GM12892 (cell line): ENCODE results near the gene ARMH2.
"Not testable (repeated sequence)": the region's sequence is repeated elsewhere in the genome, so short reads cannot be mapped to it uniquely, and the experiment has no call there.

Source experiments
- DNase-seq: peaks from one replicate; pipeline ENCODE4 v3.0.0; 2011; ENCODE audit not compliant: insufficient read length
- FAIRE-seq: peaks from 2 replicates; lab custom pipeline; 2011; peaks lifted over from hg19 to GRCh38; lab: Jason Lieb, UNC
- POLR2A ChIP-seq: IDR thresholded peaks from 2 replicates; pipeline ENCODE4 v1.6.1; 2011; ENCODE audit warnings: low read depth, low read length, control low read depth
- POLR2AphosphoS5 ChIP-seq: IDR thresholded peaks from 2 replicates; pipeline ENCODE4 v1.6.1; 2011; ENCODE audit warnings: low read depth, low read length, control low read depth
- TAF1 ChIP-seq: IDR thresholded peaks from 2 replicates; pipeline ENCODE4 v1.6.1; 2011; ENCODE audit warnings: low read depth, mild to moderate bottlenecking, control low read depth, low read length, borderline replicate concordance

The ARMH2 gene

DNA sequence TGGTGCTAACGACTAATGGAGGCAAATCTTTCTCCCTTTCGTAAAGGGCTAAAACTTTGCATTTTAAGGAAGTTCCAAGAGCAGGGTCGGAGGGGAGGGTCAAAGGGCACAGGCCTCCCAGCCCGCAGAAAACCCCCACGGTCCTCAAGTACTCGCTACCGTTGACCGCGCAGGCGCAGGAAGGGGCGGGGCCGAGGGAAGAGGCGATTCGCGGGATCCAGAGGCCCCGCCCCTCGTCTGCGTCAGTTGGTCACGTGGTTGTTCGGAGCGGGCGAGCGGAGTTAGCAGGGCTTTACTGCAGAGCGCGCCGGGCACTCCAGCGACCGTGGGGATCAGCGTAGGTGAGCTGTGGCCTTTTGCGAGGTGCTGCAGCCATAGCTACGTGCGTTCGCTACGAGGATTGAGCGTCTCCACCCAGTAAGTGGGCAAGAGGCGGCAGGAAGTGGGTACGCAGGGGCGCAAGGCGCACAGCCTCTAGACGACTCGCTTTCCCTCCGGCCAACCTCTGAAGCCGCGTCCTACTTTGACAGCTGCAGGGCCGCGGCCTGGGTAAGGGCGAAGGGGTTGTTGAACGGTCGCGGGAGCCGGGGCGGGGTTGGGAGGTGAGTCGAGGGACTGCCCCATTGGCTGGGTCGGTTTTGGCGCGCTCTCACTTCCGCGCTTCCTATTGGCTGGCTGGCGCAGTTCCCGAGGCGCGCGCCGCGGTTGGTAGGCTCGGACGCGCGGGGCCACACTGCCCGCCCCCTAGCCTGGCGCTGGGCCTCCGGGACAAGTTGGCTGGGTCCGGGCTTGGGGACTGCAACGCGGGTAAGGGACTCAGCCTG lies 23.8 kb downstream of the ARMH2 start, which contains the start of gene GMNN:
Gene GMNN (plus strand): TSS at position 242 of the 824 bp plus-strand sequence. CDS start 2,310 bp downstream, outside the sequence.
- peak; percentile 97 for TF ChIP-seq POLR2AphosphoS5
- TF ChIP-seq TAF1, result peak; percentile 86
- peak; percentile 97 for TF ChIP-seq POLR2A
- DNase-seq, result peak; percentile 88
- peak; percentile 96 for FAIRE-seq

DNA sequence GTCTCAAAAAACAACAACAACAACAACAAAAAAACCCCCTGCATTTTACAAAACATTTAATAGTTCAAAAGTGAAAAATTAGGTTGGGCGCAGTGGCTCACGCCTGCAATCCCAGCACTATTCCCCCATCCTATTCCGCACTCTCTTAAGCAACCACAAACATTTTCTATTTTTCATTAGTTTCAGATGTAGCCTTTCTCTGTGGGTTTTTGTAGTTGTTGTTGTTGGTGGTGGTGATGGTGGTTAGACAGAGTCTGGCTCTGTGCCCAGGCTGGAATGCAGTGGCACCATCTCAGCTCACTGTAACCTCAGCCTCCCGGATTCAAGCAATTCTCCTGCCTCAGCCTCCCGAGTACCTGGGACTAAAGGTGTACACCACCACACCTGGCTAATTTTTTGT lies 30.4 kb downstream of the ARMH2 start:
- FAIRE-seq, result no peak
- TF ChIP-seq TAF1, result no peak
- TF ChIP-seq POLR2AphosphoS5, result no peak
- no peak for DNase-seq

DNA sequence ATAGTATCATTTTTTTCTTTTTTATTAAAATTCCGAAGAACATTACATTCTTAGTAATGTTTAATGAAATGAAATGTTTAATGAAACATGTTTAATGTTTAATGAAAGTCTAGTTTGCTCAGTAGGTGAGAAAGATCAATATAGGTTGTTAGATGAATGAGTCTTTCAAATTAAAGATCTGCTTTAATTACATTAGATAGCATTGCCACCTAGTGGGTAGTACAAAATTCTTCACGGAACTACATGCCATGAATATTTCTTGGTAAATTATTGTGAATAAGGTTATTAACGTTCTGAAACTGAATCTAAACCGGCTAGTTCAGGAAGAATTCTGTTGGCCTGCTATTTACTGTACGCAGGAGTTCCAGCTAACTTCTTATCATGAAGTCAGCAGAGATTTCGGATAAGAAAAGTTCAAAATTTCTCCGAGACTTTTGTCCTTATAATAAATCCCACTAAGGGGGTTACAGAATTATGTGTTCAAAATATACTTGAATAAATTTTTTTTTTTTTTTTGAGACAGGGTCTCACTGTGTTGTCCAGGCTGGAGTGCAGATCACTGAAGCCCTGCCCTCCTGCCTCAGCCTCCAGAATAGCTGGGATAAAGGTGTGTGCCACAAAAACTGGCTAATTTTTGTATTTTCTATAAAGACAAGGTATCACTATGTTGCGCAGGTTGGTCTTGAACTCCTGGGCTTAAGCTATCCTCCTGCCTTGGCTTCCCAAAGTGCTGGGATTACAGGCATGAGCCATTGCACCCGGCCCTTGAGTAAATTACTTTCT lies 31.8 kb downstream of the ARMH2 start:
- peak; percentile 21 for DNase-seq
- FAIRE-seq, result no peak
- TF ChIP-seq POLR2A (no peak), POLR2AphosphoS5 (no peak), TAF1 (no peak)

DNA sequence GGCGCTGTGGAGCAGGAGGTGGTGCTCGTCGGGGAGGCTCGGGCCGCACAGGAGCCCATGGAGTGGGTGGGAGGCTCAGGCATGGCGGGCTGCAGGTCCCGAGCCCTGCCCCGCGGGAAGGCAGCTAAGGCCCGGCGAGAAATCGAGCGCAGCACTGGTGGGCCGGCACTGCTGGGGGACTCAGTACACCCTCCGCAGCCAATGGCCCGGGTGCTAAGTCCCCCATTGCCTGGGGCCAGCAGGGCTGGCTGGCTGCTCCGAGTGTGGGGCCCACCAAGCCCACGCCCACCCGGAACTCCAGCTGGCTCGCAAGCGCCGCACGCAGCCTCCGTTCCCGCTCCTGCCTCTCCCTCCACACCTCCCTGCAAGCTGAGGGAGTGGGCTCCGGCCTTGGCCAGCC lies 32.7 kb downstream of the ARMH2 start:
- not testable (repeated sequence) for FAIRE-seq, DNase-seq

DNA sequence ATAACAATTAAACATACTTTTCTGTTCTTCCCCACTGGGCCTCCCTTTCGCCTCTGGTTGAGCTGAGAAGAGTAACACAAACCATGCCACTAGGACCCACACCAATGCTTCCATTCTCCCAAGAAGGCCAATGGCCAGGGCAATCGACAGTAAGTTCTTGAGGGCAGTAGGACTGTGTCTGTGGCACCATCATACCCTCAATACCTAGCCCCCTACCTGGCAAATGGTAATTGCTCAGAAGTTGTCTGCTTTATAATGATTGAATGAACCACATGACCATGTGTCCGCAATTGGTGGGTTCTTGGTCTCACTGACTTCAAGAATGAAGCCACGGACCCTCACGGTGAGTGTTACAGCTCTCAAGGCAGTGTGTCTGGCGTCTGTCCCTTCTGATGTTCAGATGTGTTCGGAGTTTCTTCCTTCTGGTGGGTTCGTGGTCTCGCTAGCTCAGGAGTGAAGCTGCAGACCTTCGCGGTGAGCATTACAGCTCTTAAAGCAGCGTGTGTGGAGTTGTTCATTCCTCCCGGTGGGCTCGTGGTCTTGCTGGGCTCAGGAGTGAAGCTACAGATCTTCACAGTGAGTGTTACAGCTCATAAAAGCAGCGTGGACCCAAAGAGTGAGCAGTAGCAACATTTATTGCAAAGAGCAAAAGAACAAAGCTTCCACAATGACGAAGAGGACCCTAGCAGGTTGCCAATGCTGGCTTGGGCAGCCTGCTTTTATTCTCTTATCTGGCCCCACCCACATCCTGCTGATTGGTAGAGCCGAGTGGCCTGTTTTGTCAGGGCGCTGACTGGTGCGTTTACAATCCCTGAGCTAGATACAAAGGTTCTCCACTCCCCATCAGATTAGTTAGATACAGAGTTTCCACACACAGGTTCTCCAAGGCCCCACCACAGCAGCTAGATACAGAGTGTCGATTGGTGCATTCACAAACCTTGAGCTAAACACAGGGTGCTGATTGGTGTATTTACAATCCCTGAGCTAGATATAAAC lies 33.6 kb downstream of the ARMH2 start:
- not testable (repeated sequence) for FAIRE-seq

DNA sequence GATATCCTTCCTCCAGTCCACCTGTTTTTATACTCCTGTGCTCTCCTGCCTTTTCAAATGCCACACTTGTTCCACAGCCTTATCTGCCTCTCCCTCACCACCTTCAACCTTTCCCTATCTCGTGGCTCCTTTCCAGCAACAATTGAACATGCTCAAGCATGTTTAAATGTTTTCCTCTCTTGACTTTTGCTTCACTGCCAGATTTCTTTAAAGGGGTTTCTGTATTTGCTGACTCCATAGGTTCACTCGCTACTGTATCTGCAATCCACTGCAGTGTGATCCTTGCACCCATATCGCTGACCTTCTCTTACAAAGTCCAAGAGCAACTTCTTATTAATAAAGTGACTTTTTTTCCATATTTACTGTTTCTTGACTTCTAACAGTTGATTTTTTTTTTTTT lies 35.1 kb downstream of the ARMH2 start:
- DNase-seq (no peak), FAIRE-seq (no peak)
- TF ChIP-seq POLR2AphosphoS5 (no peak), POLR2A (no peak), TAF1 (no peak)

More for the DNA sequence above, 33.6 kb downstream of the ARMH2 start:
- DNase-seq, result not testable (repeated sequence)

DNA sequence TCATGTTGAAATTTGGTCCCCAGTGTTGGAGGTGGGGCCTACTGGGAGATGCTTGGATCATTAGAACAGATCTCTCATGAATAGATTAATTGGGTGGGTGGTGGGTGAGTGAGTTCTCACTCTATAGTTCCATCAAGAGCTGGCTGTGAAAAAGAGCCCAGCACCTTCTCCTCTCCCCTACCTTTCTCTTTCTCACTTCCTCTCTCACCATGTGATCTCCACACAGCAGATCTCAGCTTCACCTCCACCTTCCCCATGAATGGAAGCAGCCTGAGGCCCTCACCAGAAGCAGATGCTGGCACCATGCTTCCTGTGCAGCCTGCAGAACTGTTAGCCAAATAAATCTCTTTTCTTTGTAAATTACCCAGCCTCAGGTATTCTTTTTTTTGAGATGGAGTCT lies 36.9 kb downstream of the ARMH2 start:
- DNase-seq, result no peak
- TF ChIP-seq TAF1 (no peak), POLR2A (no peak), POLR2AphosphoS5 (no peak)
- no peak for FAIRE-seq

DNA sequence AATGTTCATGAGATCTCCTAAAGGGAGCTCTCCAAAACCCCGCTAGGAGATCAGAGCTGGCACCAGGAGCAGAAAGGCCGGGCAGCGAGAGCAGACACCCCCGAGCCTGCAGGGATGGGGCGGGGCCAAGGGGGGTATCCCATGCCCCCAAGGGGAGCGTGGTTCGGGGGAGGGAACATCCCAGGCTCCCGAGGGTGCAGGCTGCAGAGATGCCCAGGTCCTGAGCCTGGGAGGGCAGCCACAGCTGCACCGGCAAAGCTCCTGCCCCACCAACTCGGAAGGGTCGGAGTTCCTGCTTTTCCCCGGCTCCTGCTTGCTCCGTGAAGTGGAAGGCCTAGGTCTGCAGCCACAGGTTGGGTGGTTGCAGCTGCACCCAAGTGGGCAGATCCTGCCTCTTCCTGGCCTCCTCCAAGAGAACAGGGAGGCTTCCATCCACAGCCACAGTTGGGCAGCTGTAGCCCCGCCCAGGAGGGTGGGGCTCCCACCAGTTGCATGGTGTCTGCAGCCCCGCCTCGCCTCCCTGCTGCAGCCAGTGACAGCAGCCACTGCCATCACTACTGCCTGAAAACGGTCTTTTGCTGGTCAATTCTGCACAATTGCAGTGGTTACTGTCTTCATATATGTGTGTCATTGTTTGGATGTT lies 37.4 kb downstream of the ARMH2 start:
- DNase-seq, result no peak
- no peak for TF ChIP-seq POLR2A
- no peak for TF ChIP-seq POLR2AphosphoS5
- TF ChIP-seq TAF1, result no peak
- no peak for FAIRE-seq

DNA sequence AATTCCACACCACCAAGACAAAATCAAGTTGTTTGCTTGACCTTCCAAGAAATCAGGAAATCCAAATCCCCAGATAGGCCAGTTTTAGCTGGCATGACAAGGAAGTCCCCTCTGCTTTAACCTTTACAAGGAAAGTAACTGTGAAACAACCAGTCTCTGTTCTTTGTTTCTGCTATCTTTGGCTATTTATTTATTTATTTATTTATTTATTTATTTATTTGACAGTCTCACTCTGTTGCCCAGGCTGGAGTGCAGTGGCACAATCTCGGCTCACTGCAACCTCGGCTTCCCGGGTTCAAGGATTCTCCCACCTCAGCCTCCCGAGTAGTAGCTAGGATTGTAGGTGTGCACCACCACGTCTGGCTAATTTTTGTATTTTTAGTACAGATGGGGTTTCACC lies 38.5 kb downstream of the ARMH2 start:
- no peak for DNase-seq
- no peak for FAIRE-seq
- TF ChIP-seq TAF1, result no peak
- no peak for TF ChIP-seq POLR2AphosphoS5
- no peak for TF ChIP-seq POLR2A

DNA sequence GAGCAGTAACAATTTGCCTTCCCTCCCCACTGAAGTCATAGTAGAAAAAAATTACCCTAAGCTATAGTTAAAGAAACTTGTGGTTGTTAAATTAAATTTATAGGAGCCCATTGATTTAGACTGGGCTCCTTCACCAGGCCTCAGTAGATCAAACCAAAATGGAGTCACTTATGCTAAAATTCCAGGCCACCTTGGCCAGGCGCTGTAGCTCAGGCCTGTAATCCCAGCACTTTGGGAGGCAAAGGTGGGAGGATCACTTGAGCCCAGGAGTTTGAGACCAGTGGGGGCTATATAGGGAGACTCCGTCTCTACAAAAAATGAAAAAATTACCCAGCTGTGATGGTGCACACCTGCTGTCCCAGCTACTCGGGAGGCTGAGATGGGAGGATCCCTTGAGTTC lies 39.0 kb downstream of the ARMH2 start:
- no peak for FAIRE-seq
- DNase-seq, result no peak
- TF ChIP-seq POLR2A (no peak), TAF1 (no peak), POLR2AphosphoS5 (no peak)

DNA sequence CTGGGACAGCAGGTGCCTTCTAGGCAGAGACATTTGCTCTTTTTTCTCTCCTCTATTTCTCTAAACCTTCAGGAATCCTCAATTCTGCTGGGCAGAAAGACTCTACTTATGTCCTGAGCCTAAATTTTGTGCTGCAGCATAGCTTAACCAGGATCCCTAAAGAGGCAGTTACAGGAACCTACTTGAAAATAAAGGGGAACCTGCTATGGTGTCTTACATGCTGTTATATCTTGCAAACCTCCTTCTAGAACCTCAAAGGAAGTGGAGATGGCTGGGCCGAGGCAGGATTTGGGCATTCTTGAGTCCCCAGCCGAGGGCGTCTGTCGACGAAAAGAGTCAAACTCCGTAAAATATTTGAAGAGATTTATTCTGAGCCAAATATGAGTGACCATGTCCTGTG lies 41.1 kb downstream of the ARMH2 start:
- DNase-seq, result no peak
- TF ChIP-seq POLR2AphosphoS5 (no peak), TAF1 (no peak), POLR2A (no peak)
- FAIRE-seq, result no peak
